PFSK-1 (cell line): ENCODE results near the gene LCE1C.

Experiments
- POLR2AphosphoS5 ChIP-seq: IDR thresholded peaks from 2 replicates; pipeline ENCODE4 v1.6.1; 2012; ENCODE audit warnings: low read depth, mild to moderate bottlenecking, control low read depth, low read length, moderate library complexity
- TAF1 ChIP-seq: IDR thresholded peaks from 2 replicates; pipeline ENCODE4 v1.6.1; 2012; ENCODE audit warnings: low read length, control low read depth, borderline replicate concordance; ENCODE audit not compliant: insufficient read depth

- TF ChIP-seq POLR2AphosphoS5 (no peak), TAF1 (no peak)
Observed at GRCh38 chr1:152783095-152783494, 23.4 kb downstream of the LCE1C start.
